Melanocyte of skin (primary cell): ENCODE results near the gene NSMCE4A. TPM values are rescaled to one million over a fixed set of nuclear protein-coding genes. Genes with fewer than 3 reads are reported as not detected.

Source experiments
- small RNA-seq, 2 donors: library from RNA; depleted of rRNA; stranded (forward); fragments of <200 nt; gene quantifications; one replicate each; pipeline ENCODE3, GENCODE V24; 2012
- total RNA-seq, 2 donors: library from RNA; depleted of rRNA; stranded (reverse); fragments of >200 nt; gene quantifications; 2 replicates each; pipeline ENCODE4 v1.2.3, GENCODE V29; 2012

Gene NSMCE4A
- total RNA-seq = 10 to 100 TPM; 31.3 to 42.3 TPM

GRCh38 chr10:121974535-121975294 lies at the start of gene NSMCE4A:
TSS of gene NSMCE4A (minus strand) at chr10:121975217. CDS start at chr10:121975165, 52 bp downstream.

GRCh38 chr10:121988361-121989324 lies 13.6 kb upstream of the NSMCE4A start, which contains the start of gene TACC2:
TSS of gene TACC2 (plus strand) at chr10:121989163. CDS start at chr10:122021982, 32,819 bp downstream.

GRCh38 chr10:121927841-121928527 lies 47.0 kb downstream of the NSMCE4A start, which contains the start of gene ATE1:
TSS of gene ATE1 (minus strand) at chr10:121928031. CDS start at chr10:121927949, 82 bp downstream.

Small RNA genes within 50 kb of the gene (small RNA-seq; reads per million reads assigned to genes)
- 0 reads per million in 2 donors for gene RF02219

Other genes starting within 250 kb of the NSMCE4A start
- gene ATE1, start 47.2 kb downstream of the NSMCE4A start, total RNA-seq = 10 to 100 TPM; 28.6 to 33.0 TPM
- 10 to 100 TPM in 1 of 2 donors, 1 to 10 TPM in 1; 4.1 to 11.0 TPM for gene TACC2, start 13.9 kb upstream of the NSMCE4A start, total RNA-seq